HT1080 (cell line): ENCODE results near the gene SLC6A2. TPM values are rescaled to one million over a fixed set of nuclear protein-coding genes. Genes with fewer than 3 reads are reported as not detected.

Experiments used
- DNase-seq: peaks from one replicate; pipeline ENCODE4 v3.0.0-alpha.2; 2015; ENCODE audit warnings: low read depth
- total RNA-seq: library from RNA; depleted of rRNA; stranded (reverse); fragments of >200 nt; shearing (Covaris generic); gene quantifications from 2 replicates; pipeline ENCODE4 v1.2.3, GENCODE V29; 2014

The SLC6A2 gene
- total RNA-seq, 1 experiment from 2014 or later = not detected

- no peak for DNase-seq
Observed at GRCh38 chr16:55671206-55671973, 15.6 kb downstream of the SLC6A2 start.

GRCh38 chr16:55671974-55672280, 16.1 kb downstream of the SLC6A2 start:
- no peak for DNase-seq

- peak; percentile 16 for DNase-seq
Observed at GRCh38 chr16:55672471-55672870, 16.7 kb downstream of the SLC6A2 start.

GRCh38 chr16:55678161-55678821, 22.5 kb downstream of the SLC6A2 start:
- no peak for DNase-seq

DNA sequence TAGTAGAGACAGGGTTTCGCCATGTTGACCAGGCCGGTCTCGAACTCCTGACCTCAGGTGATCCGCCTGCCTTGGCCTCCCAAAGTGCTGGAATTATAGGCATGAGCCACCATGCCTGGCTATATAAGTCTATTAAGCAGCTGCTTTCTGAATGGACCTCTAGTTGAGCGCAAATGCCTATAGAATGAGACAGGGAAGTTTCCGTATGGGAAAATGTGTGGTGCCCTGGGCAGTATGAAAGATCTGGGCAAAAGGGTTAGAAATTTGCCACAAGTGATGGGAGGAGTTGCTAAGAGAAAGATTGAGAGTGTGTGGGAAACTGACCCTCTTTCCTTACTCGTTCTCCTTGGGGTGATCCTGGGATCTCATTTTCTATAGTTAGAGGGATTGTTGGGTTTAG, 26.3 kb downstream of the SLC6A2 start:
- DNase-seq = no peak

GRCh38 chr16:55685973-55686372, 30.2 kb downstream of the SLC6A2 start:
- no peak for DNase-seq

- DNase-seq = no peak
Observed at GRCh38 chr16:55686671-55687070, 30.9 kb downstream of the SLC6A2 start.

- DNase-seq = no peak
Observed at GRCh38 chr16:55687802-55688201, 32.0 kb downstream of the SLC6A2 start.

DNA sequence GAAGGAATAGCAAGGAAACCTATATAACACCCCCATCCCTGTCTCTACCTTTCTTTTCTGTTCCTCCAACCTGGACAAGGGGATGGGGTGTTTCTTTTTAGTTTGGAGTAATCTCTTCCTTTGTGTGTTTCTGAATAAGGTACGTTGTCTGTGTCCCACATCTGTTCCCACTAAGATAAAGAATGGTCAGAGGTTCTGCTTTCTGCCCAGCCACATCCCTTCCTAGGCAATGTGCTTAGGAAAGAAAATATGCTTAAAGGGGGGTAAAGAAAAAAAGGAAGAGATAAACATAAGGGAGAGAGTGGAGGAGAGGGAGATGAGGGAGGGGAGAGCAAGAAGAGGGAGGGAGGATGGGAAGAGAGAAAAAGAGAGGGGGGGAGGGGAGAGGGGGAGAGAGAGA, 35.1 kb downstream of the SLC6A2 start:
- DNase-seq = no peak

GRCh38 chr16:55691771-55692170, 36.0 kb downstream of the SLC6A2 start:
- DNase-seq = no peak

GRCh38 chr16:55695595-55695994, 39.8 kb downstream of the SLC6A2 start:
- no peak for DNase-seq

DNA sequence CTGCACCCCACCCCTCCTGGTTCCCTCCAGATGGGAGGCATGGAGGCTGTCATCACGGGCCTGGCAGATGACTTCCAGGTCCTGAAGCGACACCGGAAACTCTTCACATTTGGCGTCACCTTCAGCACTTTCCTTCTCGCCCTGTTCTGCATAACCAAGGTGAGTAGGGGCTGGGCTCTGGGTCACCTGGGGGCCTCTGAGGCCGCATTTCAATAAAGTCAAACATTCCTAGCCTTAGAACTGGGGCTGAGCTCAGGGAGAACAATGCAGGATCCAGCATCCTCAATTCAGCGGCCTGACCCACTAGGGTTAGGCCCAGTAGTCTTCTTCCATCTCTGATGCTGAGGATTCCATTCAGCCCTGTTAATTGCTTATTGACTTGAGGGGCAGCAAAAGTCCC, 42.1 kb downstream of the SLC6A2 start:
- no peak for DNase-seq

DNA sequence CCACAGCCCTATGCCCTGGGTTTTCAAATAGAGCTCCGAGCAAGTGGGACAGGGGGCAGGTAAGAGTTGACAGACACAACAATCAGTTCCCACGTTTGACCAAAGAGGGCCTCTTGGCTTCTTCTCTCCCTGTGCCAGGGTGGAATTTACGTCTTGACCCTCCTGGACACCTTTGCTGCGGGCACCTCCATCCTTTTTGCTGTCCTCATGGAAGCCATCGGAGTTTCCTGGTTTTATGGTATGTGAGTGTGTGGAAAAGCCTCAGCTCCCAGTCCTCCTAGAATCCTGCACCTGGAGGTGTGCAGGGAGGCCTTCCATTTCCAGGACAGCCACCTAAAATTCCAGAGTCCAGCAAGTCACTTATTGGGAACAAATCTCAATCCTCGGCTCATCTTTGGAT, 42.5 kb downstream of the SLC6A2 start:
- no peak for DNase-seq

DNA sequence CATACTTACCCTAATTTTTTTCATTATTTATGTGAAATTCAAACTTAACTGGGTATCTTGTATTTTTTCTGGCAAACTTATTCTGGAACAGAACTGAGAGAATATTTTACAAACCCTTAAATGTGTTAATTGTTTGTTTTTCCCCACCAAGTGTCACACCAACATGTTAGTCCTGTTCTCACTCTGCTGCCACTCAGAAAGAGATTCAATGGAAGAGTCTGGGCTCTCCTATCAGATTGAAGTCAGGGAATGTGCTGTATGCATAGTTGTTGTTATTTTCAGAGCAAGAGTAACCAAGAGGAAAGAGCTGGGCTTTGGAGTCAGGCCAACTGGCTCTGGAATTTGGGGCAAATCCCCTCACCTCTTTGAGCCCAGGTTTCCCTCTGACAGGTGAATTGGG, 43.2 kb downstream of the SLC6A2 start:
- DNase-seq = no peak

GRCh38 chr16:55699616-55700015, 43.8 kb downstream of the SLC6A2 start:
- no peak for DNase-seq

GRCh38 chr16:55700067-55700466, 44.3 kb downstream of the SLC6A2 start:
- no peak for DNase-seq

- no peak for DNase-seq
Observed at GRCh38 chr16:55700961-55701360, 45.2 kb downstream of the SLC6A2 start.

GRCh38 chr16:55701442-55702319, 45.9 kb downstream of the SLC6A2 start:
- DNase-seq = peak; percentile 31

DNA sequence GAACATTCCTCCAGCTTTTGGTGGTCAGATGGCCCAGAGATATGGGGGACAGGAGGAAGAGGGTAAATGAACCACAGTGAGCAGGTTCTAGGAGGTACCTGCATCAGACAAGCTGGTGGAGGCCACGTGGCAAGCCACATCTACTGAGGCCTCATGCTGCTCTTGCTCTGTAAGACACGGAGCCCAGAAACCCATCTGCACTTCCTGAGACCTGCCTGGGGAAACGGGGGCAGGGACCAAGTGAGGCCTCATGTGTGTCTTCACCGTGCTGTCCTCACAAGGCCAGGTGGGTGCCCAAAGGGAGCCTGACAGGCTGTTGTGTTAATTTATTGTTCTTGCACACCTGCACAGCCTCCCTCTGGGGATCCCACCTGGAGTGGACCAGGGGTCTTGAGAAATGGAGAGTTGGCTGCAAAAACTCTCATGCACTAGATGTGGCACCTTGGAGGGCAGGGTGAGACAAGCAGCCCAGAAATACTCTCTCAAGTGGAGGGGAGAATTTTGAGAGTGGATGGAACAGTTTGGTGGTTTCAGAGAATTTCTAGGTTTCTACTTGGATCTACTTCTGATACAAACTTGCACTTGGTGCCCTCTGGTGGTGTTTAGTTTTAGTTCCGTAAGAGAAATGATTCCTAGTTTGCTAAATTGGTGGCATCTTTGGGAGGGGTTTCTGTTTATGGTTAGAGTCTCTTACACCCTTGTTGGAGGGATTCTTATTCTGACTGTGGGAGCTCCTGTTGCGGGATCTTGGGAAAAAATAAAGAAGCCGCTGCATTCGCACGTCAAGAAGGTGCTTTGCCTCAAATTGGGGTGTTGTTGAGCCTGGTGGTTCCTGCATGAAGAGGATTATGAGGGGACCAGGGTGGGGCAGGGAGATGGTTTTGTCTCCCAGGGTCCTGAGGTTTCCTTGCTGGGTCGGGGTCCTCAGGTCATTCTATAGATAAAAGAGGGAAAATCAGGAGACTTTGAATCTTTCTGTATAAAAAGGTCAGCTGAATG, 47.5 kb downstream of the SLC6A2 start:
- DNase-seq = peak; percentile 20

DNA sequence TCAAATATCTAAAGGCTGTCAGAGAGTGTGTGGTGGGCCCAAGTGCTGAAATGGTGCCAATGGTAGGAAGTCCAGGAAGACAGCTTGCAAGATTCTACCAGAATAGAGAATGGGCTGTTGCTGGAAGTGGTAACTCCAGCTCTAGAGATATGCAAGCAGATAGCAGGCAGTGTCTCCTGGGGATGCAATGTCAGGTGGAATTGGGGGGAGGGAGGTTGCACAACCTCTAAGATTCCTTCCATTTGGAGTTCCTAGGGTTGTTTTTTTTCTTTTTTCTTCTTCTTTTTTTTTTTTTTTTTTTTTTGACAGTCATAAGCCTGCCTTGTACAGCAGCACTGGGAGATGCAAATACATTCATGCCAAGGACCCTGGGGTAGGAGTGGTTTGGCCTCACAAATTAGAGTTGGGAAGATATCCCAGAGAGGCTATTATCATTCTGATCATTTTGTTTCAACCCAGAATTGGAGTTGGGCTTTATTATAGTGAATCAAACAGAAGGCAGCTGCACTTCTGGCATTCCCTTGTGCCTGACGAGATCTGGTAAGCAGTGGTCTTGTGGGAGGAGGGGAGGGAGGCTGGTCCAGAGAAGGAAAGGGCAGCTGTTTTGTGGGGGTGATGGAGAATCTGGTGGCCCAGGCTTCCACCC, 51.1 kb downstream of the SLC6A2 start:
- DNase-seq = no peak
